OCI-LY1 (cell line): ENCODE data around the gene DEAF1.
"Not testable (repeated sequence)": the region's sequence is repeated elsewhere in the genome, so short reads cannot be mapped to it uniquely, and the experiment has no call there.

Experiments used
- H2AFZ ChIP-seq: fragments of 200-600 bp; sonication (generic), shearing (Covaris generic); 2 replicates; pipeline ENCODE4 v1.6.0; 2014; ENCODE audit warnings: antibody characterized with exemption, mild to moderate bottlenecking, low read length
- H3F3A ChIP-seq: fragments of 200-600 bp; sonication (generic), shearing (Covaris generic); 2 replicates; pipeline ENCODE4 v1.6.0; 2014; ENCODE audit warnings: mild to moderate bottlenecking, antibody characterized with exemption, low read length, moderate library complexity; ENCODE audit not compliant: insufficient read depth
- H3K27ac ChIP-seq: fragments of 200-600 bp; sonication (generic); 2 replicates; pipeline ENCODE4 v1.5.1; 2014; ENCODE audit warnings: low read length, mixed run types, mild to moderate bottlenecking, low read depth; ENCODE audit not compliant: poor library complexity, severe bottlenecking
- H3K27me3 ChIP-seq: fragments of 200-600 bp; sonication (generic); 2 replicates; pipeline ENCODE4 v1.6.0; 2014; ENCODE audit warnings: antibody characterized with exemption, mild to moderate bottlenecking, low read length, moderate library complexity; ENCODE audit not compliant: insufficient read depth
- H3K36me3 ChIP-seq: fragments of 200-600 bp; sonication (generic); 2 replicates; pipeline ENCODE4 v1.6.1; 2014; ENCODE audit warnings: mild to moderate bottlenecking, antibody characterized with exemption, low read length, moderate library complexity, mixed read lengths; ENCODE audit not compliant: insufficient read depth
- H3K4me1 ChIP-seq: fragments of 200-600 bp; sonication (generic); 2 replicates; pipeline ENCODE4 v1.5.1; 2014; ENCODE audit warnings: mild to moderate bottlenecking, low read length, moderate library complexity; ENCODE audit not compliant: insufficient read depth, severe bottlenecking
- H3K4me2 ChIP-seq: fragments of 200-600 bp; sonication (generic), shearing (Covaris generic); 2 replicates; pipeline ENCODE4 v1.6.1; 2014; ENCODE audit warnings: low read length
- H3K4me3 ChIP-seq: fragments of 200-600 bp; sonication (generic); 2 replicates; pipeline ENCODE4 v1.5.1; 2014; ENCODE audit warnings: low read length, low read depth, mild to moderate bottlenecking, mixed read lengths; ENCODE audit not compliant: poor library complexity, severe bottlenecking
- H3K79me2 ChIP-seq: fragments of 200-600 bp; shearing (Covaris generic); 2 replicates; pipeline ENCODE4 v1.6.1; 2016; ENCODE audit warnings: mixed run types, low read length, mixed read lengths; ENCODE audit not compliant: insufficient read depth
- H3K9ac ChIP-seq: fragments of 200-600 bp; sonication (generic), shearing (Covaris generic); 2 replicates; pipeline ENCODE4 v1.6.1; 2014; ENCODE audit warnings: mild to moderate bottlenecking, low read length, mixed read lengths
- H3K9me2 ChIP-seq: fragments of 200-600 bp; sonication (generic), shearing (Covaris generic); 2 replicates; pipeline ENCODE4 v1.6.1; 2014; ENCODE audit warnings: low read depth, mild to moderate bottlenecking, low read length, mixed read lengths
- H3K9me3 ChIP-seq: fragments of 200-600 bp; shearing (Covaris generic); 2 replicates; pipeline ENCODE4 v1.6.1; 2014; ENCODE audit warnings: low read length, mixed read lengths
- H4K20me1 ChIP-seq: fragments of 200-600 bp; sonication (generic), shearing (Covaris generic); 2 replicates; pipeline ENCODE4 v1.6.0; 2016; ENCODE audit warnings: mild to moderate bottlenecking, low read length; ENCODE audit not compliant: insufficient read depth
- CTCF ChIP-seq: fragments of 200-600 bp; sonication (generic), shearing (Covaris generic); IDR thresholded peaks from 2 replicates; pipeline ENCODE4 v1.5.1; 2017; ENCODE audit warnings: mild to moderate bottlenecking, antibody characterized with exemption, low read length, moderate library complexity, mixed read lengths
- EZH2 ChIP-seq: fragments of 200-600 bp; sonication (generic), shearing (Covaris generic); IDR thresholded peaks from 2 replicates; pipeline ENCODE4 v1.8.0; 2017; ENCODE audit warnings: borderline replicate concordance, mixed run types, mild to moderate bottlenecking, antibody characterized with exemption, low read length, moderate library complexity, mixed read lengths

The DEAF1 gene

GRCh38 chr11:656426-656825 lies 38.6 kb downstream of the DEAF1 start:
- TF ChIP-seq CTCF (no peak), EZH2 (no peak)
- no peak overlapping the region for H3K27ac ChIP-seq
- no peaks in the 10 kb centered on the region for H4K20me1 ChIP-seq
- H3K79me2 ChIP-seq, result no peaks in the 10 kb centered on the region
- H3K9me2 ChIP-seq, result no peaks in the 10 kb centered on the region
- H3K4me2 ChIP-seq, result no peak overlapping the region
- H3K4me1 ChIP-seq, result peaks cover 13% of the 10 kb centered on the region
- no peaks in the 10 kb centered on the region for H3F3A ChIP-seq
- no peaks in the 10 kb centered on the region for H3K9me3 ChIP-seq
- H3K36me3 ChIP-seq, result peaks cover 16% of the 10 kb centered on the region; the same call in 1 of the 2 replicates
- no peak overlapping the region for H3K9ac ChIP-seq
- no peak overlapping the region for H3K4me3 ChIP-seq
- no peaks in the 10 kb centered on the region for H3K27me3 ChIP-seq
- no peak overlapping the region for H2AFZ ChIP-seq

GRCh38 chr11:655036-655726 lies 39.8 kb downstream of the DEAF1 start:
- Histone ChIP-seq H2AFZ (no peak overlapping the region), H3K79me2 (no peaks in the 10 kb centered on the region), H3K9me3 (no peaks in the 10 kb centered on the region), H3K27ac (no peak overlapping the region), H3K4me2 (no peak overlapping the region), H3K27me3 (no peaks in the 10 kb centered on the region), H3K9me2 (no peaks in the 10 kb centered on the region), H3F3A (no peaks in the 10 kb centered on the region), H3K9ac (no peak overlapping the region), H3K4me1 (peaks cover 7% of the 10 kb centered on the region), H4K20me1 (no peaks in the 10 kb centered on the region), H3K36me3 (peaks cover 21% of the 10 kb centered on the region; the same call in 1 of the 2 replicates), H3K4me3 (no peak overlapping the region)
- TF ChIP-seq CTCF, result no peak
- TF ChIP-seq EZH2, result no peak

- not testable (repeated sequence) for H4K20me1 ChIP-seq, H3K9me2 ChIP-seq, H3K27ac ChIP-seq, H3K4me2 ChIP-seq, H3K27me3 ChIP-seq, H3K9me3 ChIP-seq, H3K9ac ChIP-seq, H3K79me2 ChIP-seq, H2AFZ ChIP-seq, H3F3A ChIP-seq, H3K4me3 ChIP-seq, H3K4me1 ChIP-seq
- H3K36me3 ChIP-seq, result peaks cover 24% of the 10 kb centered on the region
Measured at GRCh38 chr11:654444-654843, 40.6 kb downstream of the DEAF1 start.

- Histone ChIP-seq H3K36me3 (peaks cover 23% of the 10 kb centered on the region), H3K4me2 (no peak overlapping the region), H2AFZ (no peak overlapping the region), H4K20me1 (no peaks in the 10 kb centered on the region), H3K4me3 (no peak overlapping the region), H3K9me2 (no peaks in the 10 kb centered on the region), H3K27ac (no peak overlapping the region), H3K9me3 (no peaks in the 10 kb centered on the region), H3K27me3 (no peaks in the 10 kb centered on the region), H3K79me2 (no peaks in the 10 kb centered on the region), H3F3A (no peaks in the 10 kb centered on the region), H3K9ac (no peak overlapping the region), H3K4me1 (no peaks in the 10 kb centered on the region)
- TF ChIP-seq EZH2 (no peak), CTCF (no peak)
Measured at GRCh38 chr11:653837-654236, 41.2 kb downstream of the DEAF1 start.

GRCh38 chr11:653136-653535 lies 41.9 kb downstream of the DEAF1 start:
- not testable (repeated sequence) for H3K9me2 ChIP-seq, H3K27me3 ChIP-seq, H3K9me3 ChIP-seq, H4K20me1 ChIP-seq, H2AFZ ChIP-seq, H3K4me2 ChIP-seq, H3K79me2 ChIP-seq, H3K4me1 ChIP-seq, H3K9ac ChIP-seq, H3F3A ChIP-seq, H3K27ac ChIP-seq, H3K4me3 ChIP-seq
- H3K36me3 ChIP-seq, result peaks cover 19% of the 10 kb centered on the region
